H1 (cell line): ENCODE data around the gene ALPP. TPM values are rescaled to one million over a fixed set of nuclear protein-coding genes. Genes with fewer than 3 reads are reported as not detected.
"Not testable (repeated sequence)": the region's sequence is repeated elsewhere in the genome, so short reads cannot be mapped to it uniquely, and the experiment has no call there.

Source experiments
- CTCF ChIA-PET: fragments of 300-600 bp; sonication (Branson Sonifier 250); formaldehyde crosslinking; loops from one replicate; lab custom pipeline; 2021; ENCODE audit not compliant: partially characterized antibody; lab: Charles Lee
- POLR2A ChIA-PET: fragments of 300-600 bp; sonication (Branson Sonifier 250); formaldehyde crosslinking; loops from one replicate; lab custom pipeline; 2021; ENCODE audit warnings: inconsistent platforms; ENCODE audit not compliant: partially characterized antibody; lab: Charles Lee
- DNase-seq, 2 experiments: peaks; one replicate each; pipeline versions ENCODE4 v3.0.0 to v3.0.0-alpha.2; 2010 to 2022; ENCODE audit warnings: low spot score in 2 of 2, low read depth in 1 of 2, mixed read lengths in 1 of 2
- FAIRE-seq: peaks from 2 replicates; lab custom pipeline; 2011; peaks lifted over from hg19 to GRCh38; lab: Jason Lieb, UNC
- H2AFZ ChIP-seq: 2 replicates; pipeline ENCODE4 v1.8.1; 2012; ENCODE audit warnings: low read length, inconsistent platforms
- H2AK5ac ChIP-seq: 2 replicates; pipeline ENCODE4 v1.6.1; 2013; ENCODE audit warnings: low read depth, low read length
- H2BK120ac ChIP-seq: replicated peaks from 2 replicates; pipeline ENCODE3; 2013; ENCODE audit warnings: low read depth, low read length, inconsistent platforms
- H2BK12ac ChIP-seq: 2 replicates; pipeline ENCODE4 v1.6.1; 2013; ENCODE audit warnings: low read depth, low read length
- H2BK15ac ChIP-seq: 2 replicates; pipeline ENCODE4 v1.6.1; 2013; ENCODE audit warnings: low read length
- H2BK20ac ChIP-seq: 2 replicates; pipeline ENCODE4 v1.6.1; 2013; ENCODE audit warnings: low read length
- H2BK5ac ChIP-seq: 2 replicates; pipeline ENCODE4 v1.6.1; 2013; ENCODE audit warnings: low read depth, low read length
- H3K14ac ChIP-seq: 2 replicates; pipeline ENCODE4 v1.6.1; 2013; ENCODE audit warnings: inconsistent platforms; ENCODE audit not compliant: insufficient read length
- H3K18ac ChIP-seq: 2 replicates; pipeline ENCODE4 v1.6.1; 2013; ENCODE audit warnings: low read length; ENCODE audit errors: extremely low read depth
- H3K23ac ChIP-seq: 2 replicates; pipeline ENCODE4 v1.6.1; 2013; ENCODE audit warnings: inconsistent platforms; ENCODE audit not compliant: insufficient read length
- H3K23me2 ChIP-seq: 2 replicates; pipeline ENCODE4 v1.6.1; 2013; ENCODE audit warnings: low read depth, low read length
- H3K27ac ChIP-seq: 2 replicates; pipeline ENCODE4 v1.6.1; 2011; ENCODE audit warnings: low read depth, low read length, inconsistent platforms
- H3K27me3 ChIP-seq, 4 experiments: replicated peaks in 1 of 4; 1 replicate in 1 of 4; 2 replicates in 3 of 4; pipeline versions ENCODE4 v1.6.1 to v1.8.1; 2011 to 2013; ENCODE audit warnings: low read length in 3 of 4, mild to moderate bottlenecking in 3 of 4, inconsistent platforms in 2 of 4, mixed read lengths in 2 of 4, moderate library complexity in 1 of 4; ENCODE audit not compliant: control insufficient read depth in 3 of 4, insufficient read depth in 3 of 4; ENCODE audit errors: extremely low read depth in 1 of 4
- H3K36me3 ChIP-seq, 4 experiments: 2 replicates each; pipeline versions ENCODE4 v1.6.1 to v1.8.1; 2011 to 2013; ENCODE audit warnings: mild to moderate bottlenecking in 4 of 4, low read length in 3 of 4, moderate library complexity in 2 of 4, control low read depth in 1 of 4, inconsistent platforms in 1 of 4; ENCODE audit not compliant: insufficient read depth in 4 of 4, control insufficient read depth in 2 of 4
- H3K4ac ChIP-seq: replicated peaks from 2 replicates; pipeline ENCODE3; 2013; ENCODE audit warnings: low read length, low read depth, mixed read lengths, inconsistent platforms; ENCODE audit not compliant: insufficient read length
- H3K4me1 ChIP-seq, 4 experiments: replicated peaks in 1 of 4; 1 replicate in 1 of 4; 2 replicates in 3 of 4; pipeline versions ENCODE4 v1.6.1 to v1.8.1; 2011 to 2013; ENCODE audit warnings: low read length in 3 of 4, inconsistent platforms in 2 of 4, mixed read lengths in 1 of 4; ENCODE audit not compliant: insufficient read depth in 4 of 4, control insufficient read depth in 3 of 4
- H3K4me2 ChIP-seq, 2 experiments: 2 replicates each; pipeline versions ENCODE4 v1.6.1 to v1.8.1; 2011 to 2013; ENCODE audit warnings: low read depth in 2 of 2, low read length in 2 of 2, control low read depth in 1 of 2, inconsistent platforms in 1 of 2, mild to moderate bottlenecking in 1 of 2; ENCODE audit not compliant: insufficient read depth in 1 of 2
- H3K4me3 ChIP-seq, 4 experiments: fragments of 200-600, 300-600 bp in 1 of 4; sonication (generic), shearing (Covaris generic), sonication (Bioruptor Twin) in 1 of 4; 2 replicates each; pipeline versions ENCODE4 v1.5.1 to v1.8.1; 2011 to 2016; ENCODE audit warnings: low read length in 4 of 4, low read depth in 3 of 4, control low read depth in 2 of 4, inconsistent platforms in 2 of 4, mild to moderate bottlenecking in 2 of 4, mixed read lengths in 1 of 4, moderate library complexity in 1 of 4; ENCODE audit not compliant: insufficient read depth in 2 of 4; ENCODE audit errors: extremely low read depth in 1 of 4
- H3K56ac ChIP-seq: replicated peaks from 2 replicates; pipeline ENCODE3; 2013; ENCODE audit warnings: low read depth, mild to moderate bottlenecking, mixed read lengths, low read length, inconsistent platforms; ENCODE audit not compliant: insufficient read length
- H3K79me1 ChIP-seq: 2 replicates; pipeline ENCODE4 v1.6.1; 2013; ENCODE audit warnings: low read depth, low read length, control low read depth
- H3K79me2 ChIP-seq, 2 experiments: 2 replicates each; pipeline versions ENCODE4 v1.6.1 to v1.8.1; 2012 to 2013; ENCODE audit warnings: low read length in 2 of 2, mild to moderate bottlenecking in 2 of 2, inconsistent platforms in 1 of 2; ENCODE audit not compliant: insufficient read depth in 2 of 2, control insufficient read depth in 1 of 2
- H3K9ac ChIP-seq, 4 experiments: replicated peaks in 1 of 4; 1 replicate in 1 of 4; 2 replicates in 3 of 4; pipeline versions ENCODE4 v1.6.1 to v1.8.1; 2011 to 2013; ENCODE audit warnings: low read depth in 3 of 4, low read length in 3 of 4, control low read depth in 2 of 4, mild to moderate bottlenecking in 2 of 4, moderate library complexity in 2 of 4, inconsistent platforms in 1 of 4; ENCODE audit errors: extremely low read depth in 1 of 4
- H3K9me3 ChIP-seq, 2 experiments: 2 replicates each; pipeline versions ENCODE4 v1.6.1 to v1.8.1; 2012 to 2013; ENCODE audit warnings: mild to moderate bottlenecking in 2 of 2, moderate library complexity in 2 of 2, control low read depth in 1 of 2, inconsistent platforms in 1 of 2, low read depth in 1 of 2, low read length in 1 of 2, mixed read lengths in 1 of 2; ENCODE audit not compliant: insufficient read depth in 2 of 2
- H4K20me1 ChIP-seq, 2 experiments: replicated peaks in 1 of 2; 2 replicates each; pipeline versions ENCODE3 to v1.8.1; 2011 to 2013; ENCODE audit warnings: inconsistent platforms in 2 of 2, low read length in 2 of 2, mild to moderate bottlenecking in 1 of 2; ENCODE audit not compliant: insufficient read depth in 2 of 2, control insufficient read depth in 1 of 2
- H4K5ac ChIP-seq: 2 replicates; pipeline ENCODE4 v1.6.1; 2013; ENCODE audit warnings: low read length, low read depth, mixed read lengths, inconsistent platforms; ENCODE audit not compliant: insufficient read length
- H4K8ac ChIP-seq: 2 replicates; pipeline ENCODE4 v1.8.0; 2013; ENCODE audit warnings: mild to moderate bottlenecking, moderate library complexity, low read length, inconsistent platforms; ENCODE audit not compliant: insufficient read depth; ENCODE audit errors: extremely low read depth
- H4K91ac ChIP-seq: replicated peaks from 2 replicates; pipeline ENCODE3; 2013; ENCODE audit warnings: low read length, mixed read lengths, inconsistent platforms; ENCODE audit not compliant: insufficient read length
- WGBS, 2 experiments: shearing (Covaris generic) in 1 of 2; methylation state at CpG; one replicate each; pipeline versions ENCODE4 v1.1.6 to v1.1.7; 2013 to 2015; ENCODE audit warnings: low lambda C conversion rate in 2 of 2, mixed read lengths in 2 of 2, inconsistent platforms in 1 of 2, low coverage in 1 of 2, missing lambda C conversion rate in 1 of 2; ENCODE audit not compliant: insufficient replicate concordance in 2 of 2, insufficient coverage in 1 of 2, insufficient read length in 1 of 2; ENCODE audit errors: extremely low coverage in 1 of 2, missing lambda C conversion rate in 1 of 2; 5-methylcytosine and 5-hydroxymethylcytosine counted together
- polyA plus RNA-seq, 7 experiments: library from polyadenylated mRNA; depleted of rRNA in 3 of 7; stranded (reverse) in 5 of 7; unstranded in 2 of 7; fragments of >200 nt in 5 of 7; fragments of 200-250 nt in 2 of 7; gene quantifications; 1 replicate in 5 of 7; 2 replicates in 1 of 7; 4 replicates in 1 of 7; pipeline versions ENCODE4 v1.2.1 to v1.2.3, GENCODE V29; 2011 to 2013; ENCODE audit warnings: missing spikeins in 2 of 7, mixed read lengths in 2 of 7
- total RNA-seq: library from RNA; stranded (reverse); fragmentation: NEBNext Ultra II Directional; extraction: Animal tissue kit (Norgen Biotek cat#: 25700); gene quantifications from 2 replicates; pipeline ENCODE4 v1.2.1, GENCODE V29; 2021

Gene ALPP
- total and polyA plus RNA-seq, 2 of the 8 experiments (the other 6 are each of a cell fraction or from before 2014, with no cell fraction given) = 0.15 TPM

GRCh38 chr2:232332244-232332939 lies 46.2 kb upstream of the ALPP start:
- H3K23ac ChIP-seq, H3K4me3 ChIP-seq, H3K79me2 ChIP-seq, H3K23me2 ChIP-seq, H3K4me1 ChIP-seq, H3K9me3 ChIP-seq, H3K27me3 ChIP-seq, H3K36me3 ChIP-seq, H3K14ac ChIP-seq, H3K18ac ChIP-seq, H4K91ac ChIP-seq, DNase-seq, H3K4me2 ChIP-seq, POLR2A ChIA-PET, H3K9ac ChIP-seq, H2AFZ ChIP-seq, H2BK20ac ChIP-seq, H3K56ac ChIP-seq, H4K20me1 ChIP-seq, H3K79me1 ChIP-seq, H2BK5ac ChIP-seq, H4K5ac ChIP-seq, H2AK5ac ChIP-seq, H3K27ac ChIP-seq, H3K4ac ChIP-seq, H2BK120ac ChIP-seq: not testable (repeated sequence)
- Histone ChIP-seq H4K8ac (peak overlapping the region; percentile 25; the same call in 1 of the 2 replicates), H2BK15ac (0 out of 2 replicates have a peak overlapping the region, but pooled peaks have one; percentile 72), H2BK12ac (0 out of 2 replicates have a peak overlapping the region, but pooled peaks have one; percentile 17)
- FAIRE-seq = peak; percentile 32
- WGBS, 2 experiments = 86% methylated on average over 17 of the region's 26 CpGs; no CpG with 5 or more reads in 1 of the 2 experiments
- CTCF ChIA-PET = interaction anchor here (1.1 to 5.5 kb wide), 3 partner anchors 108 to 478 kb away, joined by 3 to 67 read pairs (median 3); no protein-coding TSS in a partner anchor
